Panc1 (cell line): ENCODE measurements around the gene LRRFIP1. TPM values are rescaled to one million over a fixed set of nuclear protein-coding genes. Genes with fewer than 3 reads are reported as not detected.

ENCODE experiments used
- ATAC-seq: fragments of 200-7000 bp; cut with Tn5 transposase; 2 replicates; pipeline ENCODE4 v1.9.1; 2020; ENCODE audit warnings: mild to moderate bottlenecking, moderate library complexity
- BruUV-seq: library from RNA; stranded (reverse); fragments of 400-500 nt; replicated peaks from 2 replicates; lab custom pipeline; 2021; lab: Mats Ljungman, UMichigan
- CTCF ChIA-PET: fragments of 300-600 bp; sonication (Branson Sonifier 250); formaldehyde crosslinking; loops from one replicate; lab custom pipeline; 2022; ENCODE audit warnings: antibody characterized with exemption; lab: Charles Lee
- POLR2A ChIA-PET: fragments of 300-600 bp; sonication (Branson Sonifier 250); formaldehyde crosslinking; loops from one replicate; lab custom pipeline; 2022; ENCODE audit warnings: antibody characterized with exemption; lab: Charles Lee
- DNase-seq: peaks from one replicate; pipeline ENCODE4 v3.0.0-alpha.2; 2010; ENCODE audit warnings: low read depth, low spot score
- H3K27ac ChIP-seq: 2 replicates; pipeline ENCODE4 v1.5.1; 2011; ENCODE audit warnings: mild to moderate bottlenecking, low read length, inconsistent platforms
- H3K27me3 ChIP-seq: fragments of 200-500 bp; sonication (Bioruptor generic); 2 replicates; pipeline ENCODE4 v1.6.0; 2014; ENCODE audit warnings: low read length, inconsistent platforms; ENCODE audit not compliant: control insufficient read depth, insufficient read depth
- H3K36me3 ChIP-seq: fragments of 200-500 bp; sonication (Bioruptor generic); 2 replicates; pipeline ENCODE4 v1.5.1; 2014; ENCODE audit warnings: inconsistent platforms, mild to moderate bottlenecking, low read length, moderate library complexity; ENCODE audit not compliant: control insufficient read depth, insufficient read depth
- H3K4me1 ChIP-seq: 2 replicates; pipeline ENCODE4 v1.5.1; 2011; ENCODE audit warnings: inconsistent platforms, mild to moderate bottlenecking, low read length, moderate library complexity; ENCODE audit not compliant: control insufficient read depth, insufficient read depth
- H3K4me3 ChIP-seq, 2 experiments: 2 replicates each; pipeline ENCODE4 v1.5.1; 2011 to 2012; ENCODE audit warnings: low read depth in 2 of 2, low read length in 2 of 2, mild to moderate bottlenecking in 2 of 2, inconsistent platforms in 1 of 2, moderate library complexity in 1 of 2
- H3K9me3 ChIP-seq: fragments of 200-500 bp; sonication (Bioruptor generic); 2 replicates; pipeline ENCODE4 v1.5.1; 2014; ENCODE audit warnings: low read depth, mild to moderate bottlenecking, inconsistent platforms, low read length, moderate library complexity; ENCODE audit not compliant: control insufficient read depth, insufficient read depth
- CTCF ChIP-seq: fragments of 450-650 bp; IDR thresholded peaks from 2 replicates; pipeline ENCODE4 v1.5.1; 2017; ENCODE audit warnings: mild to moderate bottlenecking
- POLR2AphosphoS5 ChIP-seq: IDR thresholded peaks from 2 replicates; pipeline ENCODE4 v1.6.1; 2012; ENCODE audit warnings: mild to moderate bottlenecking, low read depth, low read length, moderate library complexity
- REST ChIP-seq, 2 experiments: IDR thresholded peaks; 2 replicates each; pipeline ENCODE4 v1.6.1; 2011 to 2012; ENCODE audit warnings: low read depth in 2 of 2, control low read depth in 1 of 2, low read length in 1 of 2, mild to moderate bottlenecking in 1 of 2, moderate library complexity in 1 of 2; ENCODE audit not compliant: insufficient read depth in 1 of 2
- SIN3A ChIP-seq: IDR thresholded peaks from 2 replicates; pipeline ENCODE4 v1.6.1; 2012; ENCODE audit warnings: low read depth, mild to moderate bottlenecking, low read length, moderate library complexity, borderline replicate concordance; ENCODE audit not compliant: insufficient read depth
- TCF7L2 ChIP-seq: IDR thresholded peaks from 2 replicates; pipeline ENCODE4 v1.6.1; 2011; ENCODE audit warnings: mild to moderate bottlenecking, low read depth, low read length, inconsistent platforms
- in situ Hi-C: cut with HindIII; loops from 2 replicates; pipeline ENCODE4 v1.10.0; 2016; ENCODE audit warnings: low sequenced_read_pairs, low pct_unique_long_range_greater_than_20kb
- intact Hi-C: fragments of 100-400 bp; cut with micrococcal nuclease; formaldehyde crosslinking; loops from one replicate; pipeline ENCODE4 v1.10.0; 2022; ENCODE audit not compliant: unreplicated experiment
- total RNA-seq: library from RNA; stranded (reverse); gene quantifications from one replicate; pipeline ENCODE4 v1.2.1, GENCODE V29; 2021; ENCODE audit not compliant: unreplicated experiment

Gene LRRFIP1
- total RNA-seq, 1 experiment from 2014 or later, result 121 TPM

- Histone ChIP-seq H3K9me3 (no peaks in the 10 kb centered on the region), H3K36me3 (no peaks in the 10 kb centered on the region), H3K4me1 (peaks cover 20% of the 10 kb centered on the region), H3K27ac (no peak overlapping the region), H3K4me3 (no peak overlapping the region), H3K27me3 (no peaks in the 10 kb centered on the region)
- BruUV-seq, result no TSS peak
- ChIA-PET CTCF (no interaction called here), POLR2A (no interaction called here)
- DNase-seq (no peak), ATAC-seq (no peak)
- TF ChIP-seq TCF7L2, result no peak
- no peak for TF ChIP-seq POLR2AphosphoS5
- TF ChIP-seq CTCF, result no peak
- TF ChIP-seq SIN3A, result no peak
- no peak for TF ChIP-seq REST (IDR thresholded peaks at IDR 0.05; ENCODE audit: insufficient read depth in 1 of 2, low read depth in 2 of 2, low read length in 1 of 2)
- in situ Hi-C loops (no loop called here), intact Hi-C loops (no loop called here)
These were observed 1.8 kb downstream of the LRRFIP1 start for GRCh38 chr2:237629188-237629534.

GRCh38 chr2:237629739-237630138 is 2.4 kb downstream of the LRRFIP1 start:
- no peak for DNase-seq
- ATAC-seq, result no peak
- no peak overlapping the region for H3K4me3 ChIP-seq
- H3K27me3 ChIP-seq, result no peaks in the 10 kb centered on the region
- intact Hi-C loops (no loop called here), in situ Hi-C loops (no loop called here)
- no peaks in the 10 kb centered on the region for H3K36me3 ChIP-seq
- CTCF ChIA-PET, result interaction anchor here (0.5 kb wide), 1 partner anchor 154 kb away, joined by 4 read pairs; no protein-coding TSS in a partner anchor
- H3K27ac ChIP-seq, result no peak overlapping the region
- H3K9me3 ChIP-seq, result no peaks in the 10 kb centered on the region
- peaks cover 20% of the 10 kb centered on the region for H3K4me1 ChIP-seq
- no TSS peak for BruUV-seq
- TF ChIP-seq POLR2AphosphoS5 (no peak), TCF7L2 (no peak)
- POLR2A ChIA-PET, result no interaction called here

GRCh38 chr2:237630216-237631000 is 3.0 kb downstream of the LRRFIP1 start:
- peaks cover 20% of the 10 kb centered on the region for H3K4me1 ChIP-seq
- H3K27me3 ChIP-seq, result no peaks in the 10 kb centered on the region
- no peak for TF ChIP-seq REST (IDR thresholded peaks at IDR 0.05; ENCODE audit: insufficient read depth in 1 of 2, low read depth in 2 of 2, low read length in 1 of 2)
- TF ChIP-seq CTCF, result no peak
- TF ChIP-seq SIN3A, result no peak
- no peak for TF ChIP-seq POLR2AphosphoS5
- no peak for TF ChIP-seq TCF7L2
- POLR2A ChIA-PET, result no interaction called here
- no peak for DNase-seq
- no peaks in the 10 kb centered on the region for H3K9me3 ChIP-seq
- no peak overlapping the region for H3K27ac ChIP-seq
- H3K4me3 ChIP-seq, result no peak overlapping the region
- in situ Hi-C loops, result no loop called here
- intact Hi-C loops, result no loop called here
- CTCF ChIA-PET, result no interaction called here
- no peak for ATAC-seq
- no peaks in the 10 kb centered on the region for H3K36me3 ChIP-seq
- BruUV-seq, result TSS peak; percentile 42
